ENCODE data around the gene ENC1. TPM values are rescaled to one million over a fixed set of nuclear protein-coding genes. Genes with fewer than 3 reads are reported as not detected.
A peak's percentile ranks its signal among the peaks of the same experiment; 100 is the strongest.

The ENC1 gene
- total RNA-seq, 1 experiment from 2014 or later, result 30.0 TPM

GRCh38 chr5:74634611-74635286 lies 5.8 kb downstream of the ENC1 start:
- POLR2A ChIA-PET, result no interaction called here
- Histone ChIP-seq H3K4me3 (replicated peaks in 1 of 2; ENCODE audit: low read depth in 1 of 2, low read length in 2 of 2) (no peak overlapping the region), H2AFZ (ENCODE audit: low read depth, low read length, poor library complexity, severe bottlenecking) (no peak overlapping the region), H3K4me2 (ENCODE audit: low read length) (no peak overlapping the region), H3K9ac (ENCODE audit: low read length) (no peak overlapping the region), H3K36me3 (ENCODE audit: control insufficient read depth in 1 of 2, insufficient read depth in 2 of 2, low read length in 2 of 2) (peaks cover 10% of the 10 kb centered on the region in 2 experiments; a peak in 3 of 4 replicates), H3K79me2 (ENCODE audit: insufficient read depth, low read length) (peaks cover 48% of the 10 kb centered on the region), H3K4me1 (ENCODE audit: control insufficient read depth in 1 of 2, insufficient read depth in 2 of 2, low read length in 2 of 2) (peaks cover 79 to 80% of the 10 kb centered on the region in 2 experiments), H3K9me3 (ENCODE audit: control insufficient read depth in 1 of 2, insufficient read depth in 1 of 2, low read depth in 1 of 2, low read length in 2 of 2) (no peaks in the 10 kb centered on the region), H4K20me1 (ENCODE audit: insufficient read depth) (peaks cover 5% of the 10 kb centered on the region; the same call in 1 of the 2 replicates), H3K27ac (ENCODE audit: low read depth, low read length) (peak overlapping the region; percentile 12), H3K9me2 (ENCODE audit: insufficient read depth) (no peaks in the 10 kb centered on the region), H3K27me3 (ENCODE audit: insufficient read depth, low read length) (no peaks in the 10 kb centered on the region)
- RAD21 ChIA-PET (ENCODE audit: low non-redundant PET in 1 of 2, low total read pairs in 2 of 2, uncharacterized antibody in 2 of 2, unreplicated experiment in 2 of 2), result no interaction called here
- BruUV-seq (replicated peaks), result no TSS peak
- no peak for ATAC-seq
- no peak for DNase-seq (ENCODE audit: low read depth, low spot score)
- TF ChIP-seq JUND (IDR thresholded peaks at IDR 0.05) (no peak), CBX3 (IDR thresholded peaks at IDR 0.05; ENCODE audit: low read depth) (no peak), SP1 (IDR thresholded peaks at IDR 0.05; ENCODE audit: low read depth) (no peak), CTCF (IDR thresholded peaks at IDR 0.05 in 2 of 3, conservative IDR thresholded peaks at IDR 0.05 in 1 of 3; ENCODE audit: borderline replicate concordance in 1 of 3, insufficient read depth in 1 of 3, low read depth in 2 of 3, low read length in 2 of 3) (no peak)
- CTCF ChIA-PET, result no interaction called here
- intact Hi-C loops (cut with micrococcal nuclease), result loop anchor here (5.0 kb wide), 1 partner anchor 307 kb away; no protein-coding TSS in a partner anchor

DNA sequence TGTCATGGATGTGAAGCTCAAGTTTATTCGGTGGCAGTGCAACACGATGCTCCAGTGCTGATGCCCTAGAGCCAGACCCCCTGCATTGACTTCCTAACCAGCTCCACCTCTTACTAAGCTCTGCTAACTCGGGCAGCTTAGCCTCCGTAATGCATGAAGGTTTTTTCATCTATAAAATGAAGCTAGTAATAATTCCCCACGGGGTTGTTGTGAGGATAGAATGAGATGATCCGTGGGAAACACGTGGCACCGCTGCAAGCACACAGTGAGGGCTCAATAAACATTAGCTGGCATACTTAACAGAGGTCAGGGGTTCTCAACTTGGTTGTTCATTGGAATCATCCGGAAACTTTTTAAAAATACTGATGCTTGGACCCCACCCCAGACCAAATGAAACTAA lies 6.8 kb downstream of the ENC1 start:
- ATAC-seq (no peak), DNase-seq (ENCODE audit: low read depth, low spot score) (no peak)
- Histone ChIP-seq H3K9ac (ENCODE audit: low read length) (peak overlapping the region; percentile 10; the same call in 1 of the 2 replicates), H3K4me1 (ENCODE audit: control insufficient read depth in 1 of 2, insufficient read depth in 2 of 2, low read length in 2 of 2) (peaks cover 68 to 85% of the 10 kb centered on the region in 2 experiments), H3K4me2 (ENCODE audit: low read length) (peak overlapping the region; percentile 63), H4K20me1 (ENCODE audit: insufficient read depth) (peaks cover under 1% of the 10 kb centered on the region; the same call in 1 of the 2 replicates), H3K27me3 (ENCODE audit: insufficient read depth, low read length) (no peaks in the 10 kb centered on the region), H3K9me2 (ENCODE audit: insufficient read depth) (no peaks in the 10 kb centered on the region), H3K27ac (ENCODE audit: low read depth, low read length) (peak overlapping the region; percentile 86), H2AFZ (ENCODE audit: low read depth, low read length, poor library complexity, severe bottlenecking) (no peak overlapping the region), H3K79me2 (ENCODE audit: insufficient read depth, low read length) (peaks cover 38% of the 10 kb centered on the region), H3K4me3 (replicated peaks in 1 of 2; ENCODE audit: low read depth in 1 of 2, low read length in 2 of 2) (no peak overlapping the region), H3K9me3 (ENCODE audit: control insufficient read depth in 1 of 2, insufficient read depth in 1 of 2, low read depth in 1 of 2, low read length in 2 of 2) (no peaks in the 10 kb centered on the region), H3K36me3 (ENCODE audit: control insufficient read depth in 1 of 2, insufficient read depth in 2 of 2, low read length in 2 of 2) (peaks cover 17% of the 10 kb centered on the region in 2 experiments)
- CTCF ChIA-PET, result interaction anchor here (0.8 kb wide), 1 partner anchor 8 kb away, joined by 3 read pairs; no protein-coding TSS in a partner anchor
- BruUV-seq (replicated peaks), result no TSS peak
- no peak for TF ChIP-seq CBX3 (IDR thresholded peaks at IDR 0.05; ENCODE audit: low read depth)
- TF ChIP-seq POLR2AphosphoS5 (IDR thresholded peaks at IDR 0.05; ENCODE audit: low read depth, low read length), result no peak
- TF ChIP-seq JUND (IDR thresholded peaks at IDR 0.05), result no peak
- TF ChIP-seq POLR2A (IDR thresholded peaks at IDR 0.05; ENCODE audit: borderline replicate concordance, extremely low read depth, insufficient read depth, insufficient read length), result no peak
- no peak for TF ChIP-seq ZFX (IDR thresholded peaks at IDR 0.05)
- no peak for TF ChIP-seq EZH2 (IDR thresholded peaks at IDR 0.05)
- TF ChIP-seq CEBPB (IDR thresholded peaks at IDR 0.05; ENCODE audit: low read depth), result no peak
- TF ChIP-seq SP1 (IDR thresholded peaks at IDR 0.05; ENCODE audit: low read depth), result no peak
- no peak for TF ChIP-seq ELF1 (IDR thresholded peaks at IDR 0.05; ENCODE audit: borderline replicate concordance, low read depth)
- POLR2A ChIA-PET, result no interaction called here
- RAD21 ChIA-PET (ENCODE audit: low non-redundant PET in 1 of 2, low total read pairs in 2 of 2, uncharacterized antibody in 2 of 2, unreplicated experiment in 2 of 2), result no interaction called here
- intact Hi-C loops (cut with micrococcal nuclease), result loop anchor here (2.0 to 5.0 kb wide), 2 partner anchors 91 to 306 kb away; no protein-coding TSS in a partner anchor

Data from HCT116 (cell line).